Thyroid gland (tissue), 4 donors: ENCODE results near the gene CASP2. TPM values are rescaled to one million over a fixed set of nuclear protein-coding genes. Genes with fewer than 3 reads are reported as not detected.

Experiments
- DNase-seq, 2 donors: peaks; one replicate each; pipeline ENCODE4 v3.0.0-alpha.2; 2019
- H3K27ac ChIP-seq, 3 donors: fragments of 200-600 bp; sonication (generic); 1 replicate in 2 of 3; 2 replicates in 1 of 3; pipeline ENCODE4 v1.5.1; 2016 to 2019; ENCODE audit warnings: mild to moderate bottlenecking in 1 of 3, moderate library complexity in 1 of 3
- H3K27me3 ChIP-seq: fragments of 200-600 bp; sonication (generic); one replicate; pipeline ENCODE4 v1.5.1; 2019
- H3K36me3 ChIP-seq, 2 donors: fragments of 200-600 bp; sonication (generic); one replicate each; pipeline ENCODE4 v1.5.1; 2016 to 2019
- H3K4me1 ChIP-seq, 2 donors: fragments of 200-600 bp; sonication (generic); one replicate each; pipeline ENCODE4 v1.5.1; 2017 to 2019
- H3K4me3 ChIP-seq, 3 donors: fragments of 200-600 bp; sonication (generic); replicated peaks in 1 of 3; 1 replicate in 2 of 3; 2 replicates in 1 of 3; pipeline ENCODE4 v1.5.1; 2016; ENCODE audit warnings: mild to moderate bottlenecking in 1 of 3
- H3K9me3 ChIP-seq: fragments of 200-600 bp; sonication (generic); one replicate; pipeline ENCODE4 v1.5.1; 2017
- CTCF ChIP-seq, 6 experiments: fragments of 200-600 bp in 3 of 6; fragments of 450-650 bp in 3 of 6; sonication (generic) in 3 of 6; IDR thresholded peaks; one replicate each; pipeline ENCODE4 v1.5.1; 2016 to 2019; ENCODE audit warnings: antibody characterized with exemption in 6 of 6, mild to moderate bottlenecking in 2 of 6, inconsistent platforms in 1 of 6, moderate library complexity in 1 of 6
- POLR2A ChIP-seq, 2 donors: fragments of 450-650 bp; IDR thresholded peaks; one replicate each; pipeline ENCODE4 v1.6.1; 2017; ENCODE audit warnings: antibody characterized with exemption in 2 of 2, mild to moderate bottlenecking in 2 of 2, moderate library complexity in 1 of 2
- WGBS, 2 donors: methylation state at CpG; one replicate each; pipeline ENCODE4 v1.1.5; 2017; 5-methylcytosine and 5-hydroxymethylcytosine counted together
- intact Hi-C: fragments of 100-400 bp; cut with DNase I; formaldehyde crosslinking; loops from one replicate; pipeline ENCODE4 v1.15.1; 2023
- total RNA-seq, 4 donors: library from RNA; depleted of rRNA; stranded (reverse); fragments of >200 nt; gene quantifications; one replicate each; pipeline ENCODE4 v1.2.3, GENCODE V29; 2016

The CASP2 gene
- total RNA-seq, 4 donors from 2014 or later = 13.0 to 21.7 (median 17.5) TPM

- Histone ChIP-seq H3K4me1 (peaks cover 0 to 4% of the 10 kb centered on the region in 2 donors), H3K36me3 (no peaks in the 10 kb centered on the region), H3K4me3 (no peak overlapping the region), H3K27ac (no peak overlapping the region), H3K27me3 (no peaks in the 10 kb centered on the region), H3K9me3 (no peaks in the 10 kb centered on the region)
- TF ChIP-seq POLR2A (IDR thresholded peaks at IDR 0.05) (no peak), CTCF (IDR thresholded peaks at IDR 0.05) (no peak)
- intact Hi-C loops = no loop called here
- 94 to 95% methylated on average over 3 of the region's 3 CpGs for WGBS, 2 donors
- no peak for DNase-seq
These were observed 31.8 kb upstream of the CASP2 start for GRCh38 chr7:143256325-143256724.

GRCh38 chr7:143256932-143257331, 31.2 kb upstream of the CASP2 start:
- Histone ChIP-seq H3K4me3 (no peak overlapping the region), H3K27ac (no peak overlapping the region), H3K36me3 (no peaks in the 10 kb centered on the region), H3K27me3 (no peaks in the 10 kb centered on the region), H3K4me1 (peaks cover 0 to 4% of the 10 kb centered on the region in 2 donors), H3K9me3 (no peaks in the 10 kb centered on the region)
- no peak for TF ChIP-seq POLR2A (IDR thresholded peaks at IDR 0.05)
- TF ChIP-seq CTCF (IDR thresholded peaks at IDR 0.05) = no peak
- intact Hi-C loops = no loop called here
- no peak for DNase-seq
- 67 to 73% methylated on average over 4 of the region's 4 CpGs for WGBS, 2 donors

- H3K36me3 ChIP-seq = no peaks in the 10 kb centered on the region
- TF ChIP-seq POLR2A (IDR thresholded peaks at IDR 0.05) (no peak), CTCF (IDR thresholded peaks at IDR 0.05) (no peak)
- WGBS, 2 donors = 92 to 93% methylated on average over 5 of the region's 5 CpGs
- intact Hi-C loops = no loop called here
- DNase-seq = no peak
- H3K27ac ChIP-seq = no peak overlapping the region
- peaks cover 0 to 4% of the 10 kb centered on the region in 2 donors for H3K4me1 ChIP-seq
- no peak overlapping the region for H3K4me3 ChIP-seq
- no peaks in the 10 kb centered on the region for H3K9me3 ChIP-seq
- H3K27me3 ChIP-seq = no peaks in the 10 kb centered on the region
These were observed 30.6 kb upstream of the CASP2 start for GRCh38 chr7:143257501-143257900.

- intact Hi-C loops = no loop called here
- no peak for TF ChIP-seq CTCF (IDR thresholded peaks at IDR 0.05)
- TF ChIP-seq POLR2A (IDR thresholded peaks at IDR 0.05) = peak in 1 of 2 donors; percentile 27
- H3K9me3 ChIP-seq = no peaks in the 10 kb centered on the region
- peak in 1 of 2 donors; percentile 33 for DNase-seq
- H3K4me1 ChIP-seq = peaks cover 0 to 4% of the 10 kb centered on the region in 2 donors
- no peak overlapping the region for H3K4me3 ChIP-seq
- no peaks in the 10 kb centered on the region for H3K36me3 ChIP-seq
- no peaks in the 10 kb centered on the region for H3K27me3 ChIP-seq
- 15 to 18% methylated on average over 2 of the region's 2 CpGs for WGBS, 2 donors
- H3K27ac ChIP-seq = peak overlapping the region; percentile 2 to 59 (median 50)
These were observed 29.3 kb upstream of the CASP2 start for GRCh38 chr7:143258831-143259230.

GRCh38 chr7:143259765-143260164, 28.4 kb upstream of the CASP2 start:
- 97 to 100% methylated on average over 2 of the region's 2 CpGs for WGBS, 2 donors
- peaks cover 8 to 13% of the 10 kb centered on the region in 2 donors for H3K4me1 ChIP-seq
- H3K9me3 ChIP-seq = no peaks in the 10 kb centered on the region
- TF ChIP-seq CTCF (IDR thresholded peaks at IDR 0.05) (no peak), POLR2A (IDR thresholded peaks at IDR 0.05) (no peak)
- no peak overlapping the region for H3K27ac ChIP-seq
- H3K36me3 ChIP-seq = no peaks in the 10 kb centered on the region
- no peak for DNase-seq
- H3K4me3 ChIP-seq = no peak overlapping the region
- H3K27me3 ChIP-seq = no peaks in the 10 kb centered on the region
- intact Hi-C loops = no loop called here
